ENCODE measurements around the gene PRPH.
A peak's percentile ranks its signal among the peaks of the same experiment; 100 is the strongest.
"Not testable (repeated sequence)": the region's sequence is repeated elsewhere in the genome, so short reads cannot be mapped to it uniquely, and the experiment has no call there.

PRPH gene

DNA sequence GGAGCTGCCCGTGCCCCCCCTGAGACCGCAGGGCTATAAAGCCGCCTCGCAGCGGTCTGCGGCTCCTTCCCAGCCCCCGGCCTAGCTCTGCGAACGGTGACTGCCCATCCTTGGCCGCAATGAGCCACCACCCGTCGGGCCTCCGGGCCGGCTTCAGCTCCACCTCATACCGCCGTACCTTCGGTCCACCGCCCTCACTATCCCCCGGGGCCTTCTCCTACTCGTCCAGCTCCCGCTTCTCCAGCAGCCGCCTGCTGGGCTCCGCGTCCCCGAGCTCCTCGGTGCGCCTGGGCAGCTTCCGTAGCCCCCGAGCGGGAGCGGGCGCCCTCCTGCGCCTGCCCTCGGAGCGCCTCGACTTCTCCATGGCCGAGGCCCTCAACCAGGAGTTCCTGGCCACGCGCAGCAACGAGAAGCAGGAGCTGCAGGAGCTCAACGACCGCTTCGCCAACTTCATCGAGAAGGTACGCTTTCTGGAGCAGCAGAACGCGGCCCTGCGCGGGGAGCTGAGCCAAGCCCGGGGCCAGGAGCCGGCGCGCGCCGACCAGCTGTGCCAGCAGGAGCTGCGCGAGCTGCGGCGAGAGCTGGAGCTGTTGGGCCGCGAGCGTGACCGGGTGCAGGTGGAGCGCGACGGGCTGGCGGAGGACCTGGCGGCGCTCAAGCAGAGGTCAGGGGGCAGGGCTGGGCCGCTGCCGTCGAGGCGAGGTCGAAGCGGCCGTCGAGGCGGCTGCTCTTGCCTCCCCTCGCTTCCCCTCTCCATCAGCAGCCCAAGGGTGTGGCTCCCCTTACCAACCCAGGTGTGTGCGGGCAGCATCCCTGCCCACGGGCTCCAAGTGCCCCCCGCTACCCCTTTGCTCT, at the start of gene PRPH:
Gene PRPH, plus strand, starts transcription at position 66 of the 855 bp plus-strand sequence. Its CDS starts 54 bp downstream, at position 120.
- no peak for DNase-seq (ENCODE audit: low read depth)

DNA sequence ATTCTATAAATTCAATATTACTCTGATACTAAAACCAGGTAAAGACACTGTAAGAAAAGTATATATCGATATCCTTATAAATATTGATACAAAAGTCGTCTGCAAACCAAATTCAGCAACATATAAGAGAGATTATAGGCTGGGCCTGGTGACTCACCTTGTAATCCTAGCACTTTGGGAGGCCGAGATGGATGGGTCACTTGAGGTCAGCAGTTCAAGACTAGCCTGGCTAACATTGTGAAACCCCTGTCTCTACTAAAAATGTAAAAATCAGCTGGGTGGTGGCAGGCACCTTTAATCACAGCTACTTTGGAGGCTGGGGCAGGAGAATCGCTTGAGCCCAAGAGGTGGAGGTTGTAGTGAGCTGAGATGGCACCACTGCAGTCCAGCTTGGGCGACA, 43.6 kb upstream of the PRPH start:
- no peak for DNase-seq (ENCODE audit: low read depth)

GRCh38 chr12:49253033-49253623, 41.8 kb upstream of the PRPH start:
- no peak for DNase-seq (ENCODE audit: low read depth)

DNA sequence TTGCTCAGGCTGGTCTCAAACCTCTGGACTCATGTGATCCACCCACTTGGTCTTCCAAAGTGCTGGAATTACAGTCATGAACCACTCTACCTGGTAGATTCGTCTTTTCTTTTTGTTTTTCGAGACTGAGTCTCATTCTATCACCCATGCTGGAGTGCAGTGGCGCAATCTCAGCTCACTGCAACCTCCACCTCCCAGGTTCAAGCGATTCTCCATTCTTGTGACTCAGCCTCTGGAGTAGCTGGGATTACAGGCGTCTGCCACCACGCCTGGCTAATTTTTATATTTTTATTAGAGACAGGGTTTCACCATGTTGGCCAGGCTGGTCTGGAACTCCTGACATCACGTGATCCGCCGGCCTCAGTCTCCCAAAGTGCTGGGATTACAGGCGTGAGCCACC, 39.5 kb upstream of the PRPH start:
- not testable (repeated sequence) for DNase-seq (ENCODE audit: low read depth)

- no peak for DNase-seq (ENCODE audit: low read depth)
Observed at GRCh38 chr12:49255857-49256637, 38.9 kb upstream of the PRPH start.

DNA sequence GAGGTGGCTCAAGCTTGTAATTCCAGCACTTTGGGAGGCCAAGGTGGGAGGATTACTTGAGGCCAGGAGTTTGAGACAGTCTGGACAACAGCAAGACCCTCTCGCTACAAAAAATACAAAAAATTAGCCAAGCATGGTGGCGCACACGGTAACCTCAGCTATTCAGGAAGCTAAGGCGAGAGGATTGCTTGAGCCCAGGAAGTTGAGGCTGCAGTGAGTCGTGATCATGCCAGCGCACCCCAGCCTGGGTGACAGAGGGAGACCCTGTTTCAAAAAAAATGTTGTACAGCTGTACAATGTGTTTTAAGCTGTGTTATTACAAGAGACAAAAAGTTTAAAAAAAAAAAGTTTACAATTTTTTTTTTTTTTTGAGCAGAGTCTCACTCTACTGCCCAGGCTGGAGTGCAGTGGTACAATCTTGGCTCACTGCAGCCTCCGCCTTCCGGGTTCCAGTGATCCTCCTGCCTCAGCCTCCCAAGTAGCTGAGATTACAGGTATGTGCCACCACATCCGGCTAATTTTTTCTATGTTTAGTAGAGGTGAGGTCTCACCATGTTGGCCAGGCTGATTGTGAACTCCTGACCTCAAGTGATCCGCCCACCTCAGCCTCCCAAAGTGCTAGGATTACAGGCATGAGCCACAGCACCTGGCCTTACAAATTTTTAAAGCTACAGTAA, 37.3 kb upstream of the PRPH start:
- not testable (repeated sequence) for DNase-seq (ENCODE audit: low read depth)

- DNase-seq (ENCODE audit: low read depth) = no peak
Observed at GRCh38 chr12:49259452-49259851, 35.5 kb upstream of the PRPH start.

DNA sequence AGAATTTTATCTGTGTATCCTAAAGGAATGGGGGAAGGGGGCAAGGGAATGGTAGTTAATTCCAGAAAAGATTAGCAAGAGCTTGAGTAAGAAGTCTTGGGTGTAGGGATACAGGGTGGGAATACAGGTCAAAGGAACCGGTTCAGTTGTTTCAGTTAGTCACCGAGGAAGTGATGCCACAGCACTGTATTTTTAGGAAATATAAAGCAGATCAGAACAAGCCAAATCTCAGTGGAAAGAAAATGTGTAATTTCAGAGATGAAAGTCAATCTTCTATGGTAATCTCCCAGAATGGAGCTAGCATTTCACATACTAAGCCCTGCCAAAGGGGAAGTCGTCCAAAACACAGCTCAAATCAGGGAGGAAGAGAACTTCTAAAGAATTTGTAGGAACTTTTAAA, 34.8 kb upstream of the PRPH start:
- no peak for DNase-seq (ENCODE audit: low read depth)

DNA sequence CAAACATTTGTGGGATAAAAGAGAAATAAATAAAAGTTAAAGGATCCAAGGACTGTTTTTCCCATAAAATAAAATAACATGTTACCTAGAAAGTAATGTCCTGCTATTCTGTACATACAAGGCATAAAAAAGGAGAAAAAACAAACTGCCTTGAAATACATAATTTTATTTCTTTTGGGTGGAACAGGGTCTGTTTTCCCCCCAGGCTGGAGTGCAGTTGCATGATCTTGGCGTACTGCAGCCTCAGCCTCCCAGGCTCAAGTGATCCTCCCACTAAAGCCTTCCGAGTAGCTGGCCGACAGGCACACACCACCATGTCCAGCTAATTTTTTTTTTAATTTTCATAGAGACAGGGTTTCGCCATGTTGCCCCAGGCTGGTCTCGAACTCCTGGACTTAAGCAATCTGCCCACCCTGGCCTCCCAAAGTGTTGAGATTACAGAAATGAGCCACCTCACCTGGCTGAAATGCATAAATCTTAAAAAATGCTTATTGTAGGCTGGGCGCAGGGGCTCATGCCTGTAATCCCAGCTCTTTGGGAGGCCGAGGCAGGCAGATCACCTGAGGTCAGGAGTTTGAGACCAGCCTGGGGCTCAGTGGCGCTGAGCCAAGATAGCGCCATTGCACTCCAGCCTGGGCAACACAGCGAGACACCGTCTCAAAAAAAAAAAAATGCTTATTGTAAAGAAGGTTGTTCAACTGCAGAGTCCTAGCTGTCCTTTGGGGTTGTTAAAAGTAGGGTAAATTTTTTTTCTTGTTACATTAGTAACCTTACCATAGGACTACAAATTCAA, 34.2 kb upstream of the PRPH start:
- DNase-seq (ENCODE audit: low read depth) = no peak

DNA sequence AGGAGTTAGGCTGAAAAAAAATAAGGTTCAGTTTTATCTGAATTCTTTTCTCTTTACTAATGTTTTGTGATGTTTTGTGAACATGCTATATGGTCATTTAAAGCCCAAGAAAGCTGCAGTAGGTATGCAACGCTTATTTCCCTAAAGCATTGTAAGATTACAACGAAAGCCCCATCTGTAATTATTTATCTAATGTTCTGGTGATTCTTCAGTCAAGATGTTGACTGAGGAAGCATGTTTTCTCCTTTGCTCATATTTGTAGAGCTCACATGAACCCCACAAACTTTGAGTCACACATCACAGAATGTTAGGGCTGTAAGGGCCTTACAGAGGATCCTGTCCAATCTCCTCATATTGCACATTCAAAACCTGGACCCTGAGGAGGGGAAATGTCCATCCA, 33.2 kb upstream of the PRPH start:
- DNase-seq (ENCODE audit: low read depth) = no peak

- no peak for DNase-seq (ENCODE audit: low read depth)
Observed at GRCh38 chr12:49263400-49263763, 31.6 kb upstream of the PRPH start.

DNA sequence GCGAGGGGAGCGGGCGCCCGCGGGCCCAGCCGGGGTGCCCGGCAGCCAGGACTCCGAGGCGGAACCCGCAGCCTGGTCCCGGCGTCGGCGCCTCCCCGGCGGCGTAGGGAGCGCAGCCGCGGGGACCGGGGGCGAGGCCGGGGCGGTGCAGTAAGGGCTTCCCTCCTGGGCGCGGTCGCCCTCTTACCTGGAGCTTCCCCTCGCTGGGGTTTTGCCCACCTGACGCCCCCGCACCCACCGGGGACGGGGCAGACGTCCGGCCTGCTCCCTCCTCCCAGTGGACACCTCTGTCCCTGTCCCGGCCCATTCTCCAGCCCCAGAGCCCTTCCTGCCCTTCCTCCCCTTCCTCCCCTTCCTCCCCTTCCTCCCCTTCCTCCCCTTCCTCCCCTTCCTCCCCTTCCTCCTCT, 30.5 kb upstream of the PRPH start:
- peak; percentile 5 for DNase-seq (ENCODE audit: low read depth)

- DNase-seq (ENCODE audit: low read depth) = peak; percentile 81
Observed at GRCh38 chr12:49264873-49265792, 29.8 kb upstream of the PRPH start, which contains the start of gene TUBA1C. TUBA1C (plus strand) TSS chr12:49265082; CDS start chr12:49265182, 100 bp downstream.

GRCh38 chr12:49269191-49269590, 25.8 kb upstream of the PRPH start:
- DNase-seq (ENCODE audit: low read depth) = not testable (repeated sequence)

DNA sequence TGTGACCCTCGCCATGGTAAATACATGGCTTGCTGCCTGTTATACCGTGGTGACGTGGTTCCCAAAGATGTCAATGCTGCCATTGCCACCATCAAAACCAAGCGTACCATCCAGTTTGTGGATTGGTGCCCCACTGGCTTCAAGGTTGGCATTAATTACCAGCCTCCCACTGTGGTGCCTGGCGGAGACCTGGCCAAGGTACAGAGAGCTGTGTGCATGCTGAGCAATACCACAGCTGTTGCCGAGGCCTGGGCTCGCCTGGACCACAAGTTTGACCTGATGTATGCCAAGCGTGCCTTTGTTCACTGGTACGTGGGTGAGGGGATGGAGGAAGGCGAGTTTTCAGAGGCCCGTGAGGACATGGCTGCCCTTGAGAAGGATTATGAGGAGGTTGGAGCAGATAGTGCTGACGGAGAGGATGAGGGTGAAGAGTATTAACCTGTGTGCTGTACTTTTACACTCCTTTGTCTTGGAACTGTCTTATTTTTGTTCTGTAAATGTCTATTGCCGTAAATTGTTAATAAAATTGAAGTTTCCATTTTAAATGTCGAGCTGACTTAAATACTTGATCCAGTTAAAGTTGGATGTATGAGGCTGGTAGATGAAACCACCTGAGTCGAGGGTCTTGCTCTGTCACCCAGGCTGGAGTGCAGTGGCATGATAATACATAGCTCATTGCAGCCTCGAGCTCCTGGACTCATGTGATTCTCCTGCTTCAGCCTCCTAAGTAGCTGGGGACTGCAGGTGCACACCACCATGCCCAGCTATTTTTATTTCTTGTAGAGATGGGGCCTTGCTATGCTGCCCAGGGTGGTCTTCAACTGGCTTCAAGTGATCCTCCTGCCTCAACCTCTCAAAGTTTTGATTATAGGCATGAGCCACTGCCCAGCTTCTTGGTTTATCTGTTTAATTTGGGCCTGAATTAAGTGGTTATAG, 21.9 kb upstream of the PRPH start:
- DNase-seq (ENCODE audit: low read depth) = no peak

GRCh38 chr12:49273726-49274395, 21.1 kb upstream of the PRPH start:
- no peak for DNase-seq (ENCODE audit: low read depth)

DNA sequence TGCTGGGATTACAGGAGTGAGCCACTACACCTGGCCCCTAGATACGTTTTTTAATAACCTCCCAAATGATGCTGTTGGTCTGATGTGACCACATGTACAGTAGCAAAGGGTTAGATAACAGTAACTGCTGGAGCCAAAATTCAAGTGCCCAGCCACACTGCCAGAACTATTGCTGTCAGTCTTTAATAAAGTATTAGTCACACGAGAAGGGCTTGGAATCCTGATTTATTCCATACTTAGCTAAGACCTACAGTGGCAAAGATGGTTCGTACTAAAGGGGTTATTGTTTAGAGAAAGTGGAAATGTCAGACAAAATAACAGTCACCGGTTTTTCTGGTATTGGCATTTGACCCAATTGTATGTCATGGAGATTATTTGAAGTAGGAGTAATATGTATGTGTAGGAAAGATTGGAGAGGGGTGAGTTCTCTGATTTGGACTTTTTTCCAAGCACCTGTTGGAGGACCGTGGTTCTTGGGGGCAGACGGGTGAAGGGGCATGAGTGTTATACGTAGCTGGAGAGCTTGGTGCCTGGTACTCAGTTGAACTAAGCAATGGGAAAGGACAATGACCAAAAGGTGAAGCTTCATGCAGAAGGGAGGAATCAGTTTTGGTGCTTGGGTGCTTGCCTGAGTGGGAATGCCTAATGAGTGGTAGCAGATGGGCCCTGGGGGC, 20.4 kb upstream of the PRPH start:
- DNase-seq (ENCODE audit: low read depth) = no peak

Data from activated gamma-delta T cell treated with anti-CD3 and anti-CD28 coated beads, Interleukin-2, amount 50 U/mL, for 16 hours (primary cell).